GM12878 (cell line): Measurements from ENCODE around the gene NUP62. TPM values are rescaled to one million over a fixed set of nuclear protein-coding genes. Genes with fewer than 3 reads are reported as not detected.
A peak's percentile ranks its signal among the peaks of the same experiment; 100 is the strongest.

ENCODE experiments used
- BACH1 ChIP-seq: fragments of 450-650 bp; IDR thresholded peaks from 2 replicates; pipeline ENCODE4 v1.6.1; 2017; ENCODE audit warnings: mild to moderate bottlenecking, borderline replicate concordance
- BMI1 ChIP-seq: fragments of 450-650 bp; IDR thresholded peaks from 2 replicates; pipeline ENCODE4 v1.6.1; 2016; ENCODE audit warnings: mild to moderate bottlenecking, moderate library complexity, borderline replicate concordance
- CEBPB ChIP-seq, 2 experiments: fragments of 150-350 bp in 1 of 2; IDR thresholded peaks; 2 replicates each; pipeline ENCODE4 v1.6.1; 2012 to 2014; ENCODE audit warnings: low read depth in 2 of 2, low read length in 2 of 2, borderline replicate concordance in 1 of 2, inconsistent platforms in 1 of 2
- CREB1 ChIP-seq: IDR thresholded peaks from 2 replicates; pipeline ENCODE4 v1.6.1; 2012; ENCODE audit warnings: low read depth, mild to moderate bottlenecking, inconsistent platforms
- ETV6 ChIP-seq, 2 experiments: fragments of 450-650 bp in 1 of 2; IDR thresholded peaks in 1 of 2; conservative IDR thresholded peaks in 1 of 2; 2 replicates each; pipeline ENCODE4 v1.6.1; 2014; ENCODE audit warnings: antibody characterized with exemption in 1 of 2, borderline replicate concordance in 1 of 2, low read depth in 1 of 2, mild to moderate bottlenecking in 1 of 2, moderate library complexity in 1 of 2
- FOXM1 ChIP-seq: IDR thresholded peaks from 2 replicates; pipeline ENCODE4 v1.6.1; 2012; ENCODE audit warnings: low read depth, mild to moderate bottlenecking, inconsistent platforms, low read length, moderate library complexity
- NR2C2 ChIP-seq: IDR thresholded peaks from 2 replicates; pipeline ENCODE4 v1.6.1; 2011; ENCODE audit warnings: borderline replicate concordance, low read depth; ENCODE audit not compliant: control insufficient read depth, insufficient read length
- POLR2AphosphoS2 ChIP-seq: IDR thresholded peaks from 2 replicates; pipeline ENCODE4 v1.6.1; 2011; ENCODE audit warnings: low read depth, mild to moderate bottlenecking, low read length, improper control_type of control experiment, moderate library complexity
- RCOR1 ChIP-seq: conservative IDR thresholded peaks from 2 replicates; pipeline ENCODE4 v1.6.1; 2012; ENCODE audit warnings: low read depth, low read length, improper control_type of control experiment
- SMARCA5 ChIP-seq: fragments of 450-650 bp; IDR thresholded peaks from 2 replicates; pipeline ENCODE4 v1.6.1; 2017; ENCODE audit warnings: mild to moderate bottlenecking
- SMC3 ChIP-seq: IDR thresholded peaks from 2 replicates; pipeline ENCODE4 v1.6.1; 2011; ENCODE audit warnings: low read length, improper control_type of control experiment, borderline replicate concordance
- SP1 ChIP-seq: IDR thresholded peaks from one replicate; pipeline ENCODE4 v1.6.1; 2011; ENCODE audit warnings: low read depth, low read length
- ZNF207 ChIP-seq: fragments of 450-650 bp; IDR thresholded peaks from 2 replicates; pipeline ENCODE4 v1.6.1; 2014; ENCODE audit warnings: antibody characterized with exemption, mild to moderate bottlenecking, borderline replicate concordance
- polyA plus RNA-seq, 11 experiments: library from polyadenylated mRNA; depleted of rRNA in 4 of 11; unstranded in 6 of 11; stranded (reverse) in 5 of 11; fragments of >200 nt; fragmentation: Nextera tagmentation in 4 of 11; fragmentation: Illumina TruSeq in 1 of 11; extraction: Ambion mirVana in 4 of 11; extraction: Trizol in 1 of 11; gene quantifications; 1 replicate in 1 of 11; 2 replicates in 10 of 11; pipeline versions ENCODE4 v1.2.1 to v1.2.3, GENCODE V29; 2011 to 2016; ENCODE audit warnings: inconsistent platforms in 2 of 11, missing spikeins in 2 of 11, low read depth in 1 of 11
- total RNA-seq, 4 experiments: library from RNA; depleted of rRNA in 3 of 4; stranded (reverse); fragments of >200 nt in 3 of 4; fragmentation: Illumina TruSeq in 1 of 4; extraction: Trizol in 1 of 4; gene quantifications; 2 replicates each; pipeline versions ENCODE4 v1.2.1 to v1.2.3, GENCODE V29; 2013 to 2021
- TF ChIP-seq, protein P1 (sequence below): fragments of 450-650 bp; IDR thresholded peaks from 2 replicates; pipeline ENCODE4 v1.6.1; 2016; ENCODE audit warnings: mild to moderate bottlenecking, moderate library complexity, borderline replicate concordance
- TF ChIP-seq, protein P2 (sequence below): fragments of 450-650 bp; IDR thresholded peaks from 2 replicates; pipeline ENCODE4 v1.6.1; 2017; ENCODE audit warnings: borderline replicate concordance
- TF ChIP-seq, protein P3 (sequence below): fragments of 450-650 bp; IDR thresholded peaks from 2 replicates; pipeline ENCODE4 v1.6.1; 2018; ENCODE audit warnings: borderline replicate concordance, mild to moderate bottlenecking; ENCODE audit not compliant: partially characterized antibody
- TF ChIP-seq, protein P4 (sequence below): IDR thresholded peaks from 2 replicates; pipeline ENCODE4 v1.6.1; 2011; ENCODE audit warnings: low read depth, mild to moderate bottlenecking, low read length, moderate library complexity, borderline replicate concordance; ENCODE audit errors: extremely low read depth
- TF ChIP-seq, protein P5 (sequence below): fragments of 450-650 bp; IDR thresholded peaks from 2 replicates; pipeline ENCODE4 v1.6.1; 2016; ENCODE audit warnings: mild to moderate bottlenecking

The NUP62 gene
- total and polyA plus RNA-seq, 10 of the 15 experiments (the other 5 are each of a cell fraction or from before 2014, with no cell fraction given): 19.5 to 110 (median 66.9) TPM

DNA sequence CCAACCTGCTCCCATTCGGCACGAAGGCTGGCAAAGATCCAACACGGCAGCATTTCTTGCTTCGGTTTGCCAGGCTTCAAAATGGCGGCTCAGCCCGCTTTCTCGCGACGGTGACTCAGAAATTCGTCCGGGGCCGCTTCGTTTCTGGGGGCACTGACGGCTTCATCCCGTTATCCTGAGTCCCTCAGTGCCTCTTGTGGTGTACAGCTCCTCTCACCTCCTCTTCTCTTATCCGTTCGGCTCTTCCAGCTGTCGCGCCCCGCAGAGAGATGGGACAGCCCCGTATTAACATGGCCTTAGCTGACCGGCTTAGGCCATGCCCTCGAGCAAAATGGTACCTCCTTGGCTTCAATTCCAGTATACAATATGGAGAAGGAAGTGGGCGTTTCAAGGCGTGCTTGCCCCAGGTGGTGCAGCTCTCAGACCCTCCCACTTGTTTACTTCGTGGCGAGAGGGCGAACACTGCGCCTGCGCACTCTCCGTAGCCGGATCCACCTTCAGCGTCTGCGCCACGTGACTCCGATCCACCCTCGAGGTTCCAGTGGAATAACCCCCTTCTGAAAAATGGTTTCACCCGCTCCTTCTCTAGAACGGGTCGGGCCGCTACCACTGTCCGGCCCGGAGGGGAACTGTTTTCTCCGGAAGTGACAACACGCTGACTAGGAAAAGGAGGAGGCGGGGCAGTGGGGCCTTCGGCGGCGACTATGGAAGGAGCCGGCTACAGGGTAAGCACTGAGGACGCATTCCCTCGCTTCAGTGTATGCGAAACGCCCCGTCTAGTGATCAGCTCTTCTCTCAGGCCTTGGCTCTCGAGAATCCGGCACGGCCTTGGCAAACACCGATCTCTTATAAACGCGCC, 52.1 kb downstream of the NUP62 start, which contains the start of the genes AKT1S1 and TBC1D17 (continued):
- TF ChIP-seq, protein P1, sequence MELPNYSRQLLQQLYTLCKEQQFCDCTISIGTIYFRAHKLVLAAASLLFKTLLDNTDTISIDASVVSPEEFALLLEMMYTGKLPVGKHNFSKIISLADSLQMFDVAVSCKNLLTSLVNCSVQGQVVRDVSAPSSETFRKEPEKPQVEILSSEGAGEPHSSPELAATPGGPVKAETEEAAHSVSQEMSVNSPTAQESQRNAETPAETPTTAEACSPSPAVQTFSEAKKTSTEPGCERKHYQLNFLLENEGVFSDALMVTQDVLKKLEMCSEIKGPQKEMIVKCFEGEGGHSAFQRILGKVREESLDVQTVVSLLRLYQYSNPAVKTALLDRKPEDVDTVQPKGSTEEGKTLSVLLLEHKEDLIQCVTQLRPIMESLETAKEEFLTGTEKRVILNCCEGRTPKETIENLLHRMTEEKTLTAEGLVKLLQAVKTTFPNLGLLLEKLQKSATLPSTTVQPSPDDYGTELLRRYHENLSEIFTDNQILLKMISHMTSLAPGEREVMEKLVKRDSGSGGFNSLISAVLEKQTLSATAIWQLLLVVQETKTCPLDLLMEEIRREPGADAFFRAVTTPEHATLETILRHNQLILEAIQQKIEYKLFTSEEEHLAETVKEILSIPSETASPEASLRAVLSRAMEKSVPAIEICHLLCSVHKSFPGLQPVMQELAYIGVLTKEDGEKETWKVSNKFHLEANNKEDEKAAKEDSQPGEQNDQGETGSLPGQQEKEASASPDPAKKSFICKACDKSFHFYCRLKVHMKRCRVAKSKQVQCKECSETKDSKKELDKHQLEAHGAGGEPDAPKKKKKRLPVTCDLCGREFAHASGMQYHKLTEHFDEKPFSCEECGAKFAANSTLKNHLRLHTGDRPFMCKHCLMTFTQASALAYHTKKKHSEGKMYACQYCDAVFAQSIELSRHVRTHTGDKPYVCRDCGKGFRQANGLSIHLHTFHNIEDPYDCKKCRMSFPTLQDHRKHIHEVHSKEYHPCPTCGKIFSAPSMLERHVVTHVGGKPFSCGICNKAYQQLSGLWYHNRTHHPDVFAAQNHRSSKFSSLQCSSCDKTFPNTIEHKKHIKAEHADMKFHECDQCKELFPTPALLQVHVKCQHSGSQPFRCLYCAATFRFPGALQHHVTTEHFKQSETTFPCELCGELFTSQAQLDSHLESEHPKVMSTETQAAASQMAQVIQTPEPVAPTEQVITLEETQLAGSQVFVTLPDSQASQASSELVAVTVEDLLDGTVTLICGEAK: peak; percentile 91
- peak; percentile 97 for TF ChIP-seq CREB1
- 0 out of 2 replicates have a peak, but pooled peaks have one; percentile 19 for TF ChIP-seq SMARCA5
- TF ChIP-seq, protein P2, sequence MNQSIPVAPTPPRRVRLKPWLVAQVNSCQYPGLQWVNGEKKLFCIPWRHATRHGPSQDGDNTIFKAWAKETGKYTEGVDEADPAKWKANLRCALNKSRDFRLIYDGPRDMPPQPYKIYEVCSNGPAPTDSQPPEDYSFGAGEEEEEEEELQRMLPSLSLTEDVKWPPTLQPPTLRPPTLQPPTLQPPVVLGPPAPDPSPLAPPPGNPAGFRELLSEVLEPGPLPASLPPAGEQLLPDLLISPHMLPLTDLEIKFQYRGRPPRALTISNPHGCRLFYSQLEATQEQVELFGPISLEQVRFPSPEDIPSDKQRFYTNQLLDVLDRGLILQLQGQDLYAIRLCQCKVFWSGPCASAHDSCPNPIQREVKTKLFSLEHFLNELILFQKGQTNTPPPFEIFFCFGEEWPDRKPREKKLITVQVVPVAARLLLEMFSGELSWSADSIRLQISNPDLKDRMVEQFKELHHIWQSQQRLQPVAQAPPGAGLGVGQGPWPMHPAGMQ: no peak; the same call in 1 of the 2 replicates
- TF ChIP-seq ZNF207: peak; percentile 91
- 0 out of 2 replicates have a peak, but pooled peaks have one; percentile 10 for TF ChIP-seq SMC3
- TF ChIP-seq NR2C2: no peak
- TF ChIP-seq BACH1: peak; percentile 78; the same call in 1 of the 2 replicates
- TF ChIP-seq BMI1: no peak
- TF ChIP-seq, protein P3, sequence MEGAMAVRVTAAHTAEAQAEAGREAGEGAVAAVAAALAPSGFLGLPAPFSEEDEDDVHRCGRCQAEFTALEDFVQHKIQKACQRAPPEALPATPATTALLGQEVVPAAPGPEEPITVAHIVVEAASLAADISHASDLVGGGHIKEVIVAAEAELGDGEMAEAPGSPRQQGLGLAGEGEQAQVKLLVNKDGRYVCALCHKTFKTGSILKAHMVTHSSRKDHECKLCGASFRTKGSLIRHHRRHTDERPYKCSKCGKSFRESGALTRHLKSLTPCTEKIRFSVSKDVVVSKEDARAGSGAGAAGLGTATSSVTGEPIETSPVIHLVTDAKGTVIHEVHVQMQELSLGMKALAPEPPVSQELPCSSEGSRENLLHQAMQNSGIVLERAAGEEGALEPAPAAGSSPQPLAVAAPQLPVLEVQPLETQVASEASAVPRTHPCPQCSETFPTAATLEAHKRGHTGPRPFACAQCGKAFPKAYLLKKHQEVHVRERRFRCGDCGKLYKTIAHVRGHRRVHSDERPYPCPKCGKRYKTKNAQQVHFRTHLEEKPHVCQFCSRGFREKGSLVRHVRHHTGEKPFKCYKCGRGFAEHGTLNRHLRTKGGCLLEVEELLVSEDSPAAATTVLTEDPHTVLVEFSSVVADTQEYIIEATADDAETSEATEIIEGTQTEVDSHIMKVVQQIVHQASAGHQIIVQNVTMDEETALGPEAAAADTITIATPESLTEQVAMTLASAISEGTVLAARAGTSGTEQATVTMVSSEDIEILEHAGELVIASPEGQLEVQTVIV: no peak
- no peak for TF ChIP-seq POLR2AphosphoS2
- TF ChIP-seq SP1: peak; percentile 75
- TF ChIP-seq, protein P4, sequence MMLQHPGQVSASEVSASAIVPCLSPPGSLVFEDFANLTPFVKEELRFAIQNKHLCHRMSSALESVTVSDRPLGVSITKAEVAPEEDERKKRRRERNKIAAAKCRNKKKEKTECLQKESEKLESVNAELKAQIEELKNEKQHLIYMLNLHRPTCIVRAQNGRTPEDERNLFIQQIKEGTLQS: peak; percentile 83; the same call in 1 of the 2 replicates
- 0 out of 2 replicates have a peak, but pooled peaks have one; percentile 18 for TF ChIP-seq RCOR1
- TF ChIP-seq, protein P5, sequence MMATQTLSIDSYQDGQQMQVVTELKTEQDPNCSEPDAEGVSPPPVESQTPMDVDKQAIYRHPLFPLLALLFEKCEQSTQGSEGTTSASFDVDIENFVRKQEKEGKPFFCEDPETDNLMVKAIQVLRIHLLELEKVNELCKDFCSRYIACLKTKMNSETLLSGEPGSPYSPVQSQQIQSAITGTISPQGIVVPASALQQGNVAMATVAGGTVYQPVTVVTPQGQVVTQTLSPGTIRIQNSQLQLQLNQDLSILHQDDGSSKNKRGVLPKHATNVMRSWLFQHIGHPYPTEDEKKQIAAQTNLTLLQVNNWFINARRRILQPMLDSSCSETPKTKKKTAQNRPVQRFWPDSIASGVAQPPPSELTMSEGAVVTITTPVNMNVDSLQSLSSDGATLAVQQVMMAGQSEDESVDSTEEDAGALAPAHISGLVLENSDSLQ: no peak
- no peak for TF ChIP-seq ETV6 (conservative IDR thresholded peaks at IDR 0.05 in 1 of 2, IDR thresholded peaks at IDR 0.05 in 1 of 2; ENCODE audit: borderline replicate concordance in 1 of 2, low read depth in 1 of 2)
- TF ChIP-seq CEBPB (IDR thresholded peaks at IDR 0.05; ENCODE audit: borderline replicate concordance in 1 of 2, low read depth in 2 of 2, low read length in 2 of 2): no peak
- no peak for TF ChIP-seq FOXM1
